ENCODE data around the gene STRIP2. TPM values are rescaled to one million over a fixed set of nuclear protein-coding genes. Genes with fewer than 3 reads are reported as not detected.
"Not testable (repeated sequence)": the region's sequence is repeated elsewhere in the genome, so short reads cannot be mapped to it uniquely, and the experiment has no call there.

The STRIP2 gene
- total RNA-seq, 2 donors from 2014 or later: 0.67 to 2.1 TPM

GRCh38 chr7:129434675-129435318 is 565 bp downstream of the STRIP2 start:
- Mint-ChIP-seq H3K4me3 (peak overlapping the region; percentile 93), H3K4me1 (peaks cover 10% of the 10 kb centered on the region), H3K36me3 (ENCODE audit: low read depth) (peaks cover under 1% of the 10 kb centered on the region), H3K27me3 (peaks cover 37% of the 10 kb centered on the region), H3K27ac (no peak overlapping the region)
- no peak for DNase-seq
- ATAC-seq: no peak
- no peaks in the 10 kb centered on the region for H3K9me3 ChIP-seq (ENCODE audit: control insufficient read depth, low read length, poor library complexity, severe bottlenecking)

GRCh38 chr7:129435414-129435829 is 1.2 kb downstream of the STRIP2 start:
- Mint-ChIP-seq H3K4me3 (peak overlapping the region; percentile 93), H3K4me1 (peaks cover 10% of the 10 kb centered on the region), H3K27ac (no peak overlapping the region), H3K36me3 (ENCODE audit: low read depth) (peaks cover 4% of the 10 kb centered on the region), H3K27me3 (peaks cover 43% of the 10 kb centered on the region)
- DNase-seq (no peak), ATAC-seq (no peak)
- no peaks in the 10 kb centered on the region for H3K9me3 ChIP-seq (ENCODE audit: control insufficient read depth, low read length, poor library complexity, severe bottlenecking)

DNA sequence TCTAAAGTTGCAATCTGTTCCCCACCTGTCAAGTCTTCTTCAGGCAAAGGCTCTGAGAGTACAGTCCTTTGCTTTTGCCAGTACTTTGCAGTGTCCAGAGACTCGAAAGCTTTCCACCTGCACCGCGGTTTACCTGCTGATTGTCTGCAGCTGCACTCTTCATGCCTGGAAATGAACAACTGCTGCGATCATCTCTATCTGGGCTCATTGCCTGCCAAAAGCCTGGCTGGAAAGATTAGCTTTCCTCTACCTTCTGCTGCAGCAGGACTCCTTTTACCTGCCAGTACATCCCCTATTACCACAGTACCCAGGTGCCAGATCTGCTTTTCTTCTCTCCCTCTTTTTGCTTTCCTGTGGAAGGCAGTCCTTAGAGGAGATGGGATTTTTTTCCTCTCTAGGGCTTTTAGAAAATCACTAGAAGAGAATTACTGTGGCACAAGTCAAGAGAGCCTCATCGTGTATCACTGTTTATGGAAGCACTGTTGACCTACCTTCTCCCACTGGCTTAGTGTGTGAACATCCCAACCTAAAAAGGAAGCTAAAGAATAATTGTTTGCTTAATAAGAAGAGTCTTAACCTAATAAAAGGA is 2.2 kb downstream of the STRIP2 start:
- peaks cover 10% of the 10 kb centered on the region for H3K4me1 Mint-ChIP-seq
- DNase-seq (no peak), ATAC-seq (no peak)
- no peaks in the 10 kb centered on the region for H3K9me3 ChIP-seq (ENCODE audit: control insufficient read depth, low read length, poor library complexity, severe bottlenecking)
- H3K4me3 Mint-ChIP-seq: peak overlapping the region; percentile 12
- H3K36me3 Mint-ChIP-seq (ENCODE audit: low read depth): peaks cover 6% of the 10 kb centered on the region
- no peak overlapping the region for H3K27ac Mint-ChIP-seq
- H3K27me3 Mint-ChIP-seq: peaks cover 46% of the 10 kb centered on the region

DNA sequence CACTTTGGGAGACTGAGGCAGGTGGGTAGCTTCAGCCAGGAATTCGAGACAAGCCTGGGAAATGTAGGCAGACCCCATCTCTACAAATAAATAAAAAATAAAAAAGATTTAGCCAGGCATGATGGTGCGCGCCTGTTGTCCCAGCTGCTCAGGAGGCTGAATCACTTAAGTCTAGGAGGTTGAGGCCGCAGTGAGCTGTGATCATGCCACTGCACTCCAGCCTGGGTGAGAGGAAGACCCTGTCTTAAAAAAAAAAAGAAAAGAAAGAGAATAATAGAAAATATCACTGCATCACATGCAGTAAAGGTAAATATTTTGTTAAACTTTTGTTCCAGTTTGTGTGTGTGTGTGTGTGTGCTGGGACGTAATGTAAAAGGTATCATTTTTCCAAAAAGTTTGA is 3.0 kb downstream of the STRIP2 start:
- H3K27me3 Mint-ChIP-seq: peaks cover 46% of the 10 kb centered on the region
- H3K4me1 Mint-ChIP-seq: peaks cover 10% of the 10 kb centered on the region
- DNase-seq (no peak), ATAC-seq (no peak)
- no peaks in the 10 kb centered on the region for H3K9me3 ChIP-seq (ENCODE audit: control insufficient read depth, low read length, poor library complexity, severe bottlenecking)
- H3K27ac Mint-ChIP-seq: no peak overlapping the region
- H3K36me3 Mint-ChIP-seq (ENCODE audit: low read depth): peaks cover 6% of the 10 kb centered on the region
- no peak overlapping the region for H3K4me3 Mint-ChIP-seq

GRCh38 chr7:129438281-129438838 is 4.1 kb downstream of the STRIP2 start:
- DNase-seq (no peak), ATAC-seq (no peak)
- Mint-ChIP-seq H3K4me1 (peaks cover 7% of the 10 kb centered on the region), H3K27ac (no peak overlapping the region), H3K36me3 (ENCODE audit: low read depth) (peaks cover 6% of the 10 kb centered on the region), H3K4me3 (no peak overlapping the region), H3K27me3 (peaks cover 37% of the 10 kb centered on the region)
- no peaks in the 10 kb centered on the region for H3K9me3 ChIP-seq (ENCODE audit: control insufficient read depth, low read length, poor library complexity, severe bottlenecking)

DNA sequence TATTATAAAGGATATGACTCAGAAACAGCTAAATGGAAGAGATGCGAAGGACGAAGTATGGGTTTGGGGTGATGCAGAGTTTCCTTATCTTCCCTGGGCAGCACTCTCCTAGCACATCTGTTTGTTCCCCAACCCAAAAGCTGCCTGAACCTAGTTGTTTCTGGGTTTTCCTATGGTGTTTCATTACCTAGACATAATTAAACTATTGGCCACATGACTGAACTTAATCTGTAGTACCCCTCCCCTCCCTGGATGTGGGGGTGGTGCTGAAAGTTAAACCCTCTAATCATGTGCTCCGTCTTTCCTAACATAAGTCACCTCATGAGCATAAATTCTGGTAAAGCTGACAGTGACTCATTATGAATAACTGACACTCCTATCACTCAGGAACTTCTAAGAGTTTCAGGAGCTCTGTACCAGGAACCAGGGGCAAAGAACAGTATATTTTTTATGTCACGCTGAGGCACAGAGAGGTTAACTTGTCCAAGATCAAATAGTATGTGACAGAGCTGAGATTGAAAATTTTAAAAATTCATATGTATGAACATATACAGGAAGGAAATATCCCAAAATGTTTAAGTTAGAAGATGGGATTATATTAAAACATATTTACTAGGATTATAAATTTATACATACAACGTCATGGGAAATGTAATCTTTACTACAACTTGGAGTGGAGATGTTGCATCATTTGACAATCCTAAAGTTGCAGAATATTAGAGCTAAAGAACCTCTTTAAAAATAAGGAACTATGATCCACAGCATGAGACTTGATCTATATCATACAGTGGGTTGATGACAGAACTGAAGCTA is 4.8 kb downstream of the STRIP2 start:
- ATAC-seq (no peak), DNase-seq (no peak)
- H3K36me3 Mint-ChIP-seq (ENCODE audit: low read depth): peaks cover 6% of the 10 kb centered on the region
- H3K9me3 ChIP-seq (ENCODE audit: control insufficient read depth, low read length, poor library complexity, severe bottlenecking): no peaks in the 10 kb centered on the region
- H3K4me3 Mint-ChIP-seq: no peak overlapping the region
- no peak overlapping the region for H3K27ac Mint-ChIP-seq
- peaks cover 36% of the 10 kb centered on the region for H3K27me3 Mint-ChIP-seq
- peaks cover 4% of the 10 kb centered on the region for H3K4me1 Mint-ChIP-seq

DNA sequence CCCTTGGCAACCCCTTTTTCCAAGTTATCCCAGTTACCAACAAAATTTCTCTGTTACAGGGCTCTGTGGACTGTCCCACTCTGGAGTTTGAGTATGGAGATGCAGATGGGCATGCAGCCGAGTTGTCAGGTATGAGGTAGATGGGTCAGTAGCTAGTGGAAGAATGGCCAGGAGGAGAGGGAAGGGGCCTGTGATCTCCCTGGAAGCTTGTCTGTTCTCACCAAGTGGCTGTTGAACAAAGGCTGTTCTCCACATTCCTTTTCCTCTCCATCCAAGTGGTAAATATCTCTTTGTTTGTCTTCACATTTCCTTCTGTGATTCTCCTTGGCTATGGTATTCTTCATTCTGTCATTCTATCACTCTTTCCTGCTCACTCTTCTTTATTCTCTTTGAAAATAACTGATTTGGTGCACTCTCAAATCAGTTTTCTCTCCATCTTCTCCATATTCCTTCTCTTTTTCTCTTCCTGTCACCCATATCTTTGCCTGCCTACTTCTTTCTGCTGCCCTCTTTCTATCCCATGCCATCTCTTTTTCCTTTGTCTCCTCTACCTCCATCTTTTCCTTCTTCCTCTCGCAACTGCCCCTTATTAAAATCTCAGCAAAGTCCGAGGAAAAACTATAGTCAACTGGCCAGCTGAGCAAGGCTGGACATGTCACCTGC is 5.9 kb downstream of the STRIP2 start:
- peaks cover 34% of the 10 kb centered on the region for H3K27me3 Mint-ChIP-seq
- no peak for DNase-seq
- no peak for ATAC-seq
- H3K36me3 Mint-ChIP-seq (ENCODE audit: low read depth): peaks cover 6% of the 10 kb centered on the region
- H3K27ac Mint-ChIP-seq: peak overlapping the region; percentile 56
- H3K4me1 Mint-ChIP-seq: peaks cover 2% of the 10 kb centered on the region
- H3K9me3 ChIP-seq (ENCODE audit: control insufficient read depth, low read length, poor library complexity, severe bottlenecking): no peaks in the 10 kb centered on the region
- no peak overlapping the region for H3K4me3 Mint-ChIP-seq

- H3K36me3 Mint-ChIP-seq (ENCODE audit: low read depth): peaks cover 6% of the 10 kb centered on the region
- peaks cover 16% of the 10 kb centered on the region for H3K27me3 Mint-ChIP-seq
- ATAC-seq (no peak), DNase-seq (no peak)
- no peaks in the 10 kb centered on the region for H3K9me3 ChIP-seq (ENCODE audit: control insufficient read depth, low read length, poor library complexity, severe bottlenecking)
- no peak overlapping the region for H3K27ac Mint-ChIP-seq
- H3K4me1 Mint-ChIP-seq: no peaks in the 10 kb centered on the region
- no peak overlapping the region for H3K4me3 Mint-ChIP-seq
Measured at GRCh38 chr7:129443612-129444011, 9.4 kb downstream of the STRIP2 start.

- H3K4me3 Mint-ChIP-seq; ATAC-seq; H3K9me3 ChIP-seq (ENCODE audit: control insufficient read depth, low read length, poor library complexity, severe bottlenecking); H3K4me1 Mint-ChIP-seq; H3K27ac Mint-ChIP-seq; DNase-seq; H3K27me3 Mint-ChIP-seq; H3K36me3 Mint-ChIP-seq (ENCODE audit: low read depth): not testable (repeated sequence)
Measured at GRCh38 chr7:129444776-129445175, 10.5 kb downstream of the STRIP2 start.

GRCh38 chr7:129446925-129447324 is 12.7 kb downstream of the STRIP2 start:
- not testable (repeated sequence) for H3K4me3 Mint-ChIP-seq; DNase-seq; ATAC-seq; H3K36me3 Mint-ChIP-seq (ENCODE audit: low read depth); H3K4me1 Mint-ChIP-seq; H3K9me3 ChIP-seq (ENCODE audit: control insufficient read depth, low read length, poor library complexity, severe bottlenecking); H3K27ac Mint-ChIP-seq; H3K27me3 Mint-ChIP-seq

DNA sequence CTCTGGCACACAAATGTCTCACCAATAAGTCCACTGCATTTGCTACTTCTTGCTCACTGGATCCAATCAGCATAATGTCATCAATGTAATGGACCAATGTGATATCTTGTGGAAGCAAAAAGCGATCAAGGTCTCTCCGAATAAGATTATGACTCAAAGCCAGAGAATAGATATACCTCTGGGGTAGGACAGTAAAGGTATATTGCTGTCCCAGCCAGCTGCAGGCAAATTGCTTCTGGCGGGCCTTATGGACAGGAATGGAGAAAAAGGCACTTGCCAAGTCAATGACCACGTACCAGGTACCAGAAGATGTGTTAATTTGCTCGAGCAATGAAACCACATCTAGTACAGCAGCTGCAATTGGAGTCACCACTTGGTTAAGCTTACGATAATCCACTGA is 13.2 kb downstream of the STRIP2 start:
- H3K27me3 Mint-ChIP-seq; H3K36me3 Mint-ChIP-seq (ENCODE audit: low read depth); H3K9me3 ChIP-seq (ENCODE audit: control insufficient read depth, low read length, poor library complexity, severe bottlenecking); H3K4me3 Mint-ChIP-seq; ATAC-seq; DNase-seq; H3K27ac Mint-ChIP-seq; H3K4me1 Mint-ChIP-seq: not testable (repeated sequence)

DNA sequence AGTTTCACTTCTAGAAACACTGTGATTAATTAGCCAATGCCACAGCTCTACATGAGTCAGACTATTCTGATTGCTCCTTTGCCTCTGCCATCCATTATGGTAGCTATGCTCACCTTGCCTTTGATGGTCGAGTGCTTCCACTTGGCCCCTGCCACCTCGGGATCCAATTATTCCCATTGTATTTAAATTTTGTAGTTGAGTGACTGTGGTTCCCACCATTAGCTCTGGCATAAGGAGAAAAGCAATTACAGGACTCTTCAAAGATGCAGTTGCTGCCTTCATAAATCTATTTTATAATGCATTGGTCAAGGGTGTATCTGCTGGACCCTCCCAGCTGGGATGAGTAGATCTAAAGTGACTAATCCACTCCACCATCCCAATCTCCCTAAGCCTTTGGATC is 14.4 kb downstream of the STRIP2 start:
- not testable (repeated sequence) for ATAC-seq

DNA sequence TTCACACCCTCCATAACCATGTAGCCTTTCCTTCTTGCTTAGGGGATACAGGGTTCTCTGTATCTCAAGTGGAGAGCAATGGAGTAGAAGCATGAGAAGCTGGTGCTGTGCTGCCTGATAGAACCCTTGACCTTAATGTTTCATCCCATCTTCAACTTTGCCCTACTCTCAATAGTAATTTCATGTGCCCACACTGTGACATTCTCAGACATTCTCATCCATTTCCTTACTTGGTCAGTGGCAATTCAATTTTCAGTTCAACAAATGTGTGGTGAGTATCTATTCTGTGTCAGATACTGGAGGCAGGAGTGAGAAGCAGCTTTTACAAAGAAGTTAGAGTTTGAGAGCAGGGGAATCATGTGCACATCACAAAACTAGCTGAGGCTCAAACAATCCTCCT is 16.1 kb downstream of the STRIP2 start:
- ATAC-seq (no peak), DNase-seq (no peak)
- no peaks in the 10 kb centered on the region for H3K4me1 Mint-ChIP-seq
- H3K4me3 Mint-ChIP-seq: no peak overlapping the region
- H3K27ac Mint-ChIP-seq: no peak overlapping the region
- H3K36me3 Mint-ChIP-seq (ENCODE audit: low read depth): no peaks in the 10 kb centered on the region
- H3K27me3 Mint-ChIP-seq: no peaks in the 10 kb centered on the region
- H3K9me3 ChIP-seq (ENCODE audit: control insufficient read depth, low read length, poor library complexity, severe bottlenecking): no peaks in the 10 kb centered on the region

More for the DNA sequence above, 14.4 kb downstream of the STRIP2 start:
- H3K36me3 Mint-ChIP-seq (ENCODE audit: low read depth); DNase-seq; H3K9me3 ChIP-seq (ENCODE audit: control insufficient read depth, low read length, poor library complexity, severe bottlenecking); H3K4me1 Mint-ChIP-seq; H3K27ac Mint-ChIP-seq; H3K27me3 Mint-ChIP-seq; H3K4me3 Mint-ChIP-seq: not testable (repeated sequence)
